Peyer's patch (tissue), 4 donors: ENCODE measurements around the gene TIMM10B.

Experiments used
- POLR2A ChIP-seq, 2 donors: fragments of 450-650 bp; IDR thresholded peaks; one replicate each; pipeline ENCODE4 v1.5.1; 2017; ENCODE audit warnings: antibody characterized with exemption in 2 of 2, mild to moderate bottlenecking in 2 of 2, moderate library complexity in 2 of 2
- TF ChIP-seq, protein P1 (sequence below), 6 experiments: fragments of 450-650 bp in 4 of 6; fragments of 200-600 bp in 2 of 6; sonication (generic) in 1 of 6; IDR thresholded peaks; one replicate each; pipeline ENCODE4 v1.5.1; 2017 to 2019; ENCODE audit warnings: antibody characterized with exemption in 6 of 6, mild to moderate bottlenecking in 3 of 6, moderate library complexity in 1 of 6

GRCh38 chr11:6488821-6489220 is 7.5 kb downstream of the TIMM10B start:
- TF ChIP-seq POLR2A (IDR thresholded peaks at IDR 0.05): no peak
- TF ChIP-seq, protein P1, sequence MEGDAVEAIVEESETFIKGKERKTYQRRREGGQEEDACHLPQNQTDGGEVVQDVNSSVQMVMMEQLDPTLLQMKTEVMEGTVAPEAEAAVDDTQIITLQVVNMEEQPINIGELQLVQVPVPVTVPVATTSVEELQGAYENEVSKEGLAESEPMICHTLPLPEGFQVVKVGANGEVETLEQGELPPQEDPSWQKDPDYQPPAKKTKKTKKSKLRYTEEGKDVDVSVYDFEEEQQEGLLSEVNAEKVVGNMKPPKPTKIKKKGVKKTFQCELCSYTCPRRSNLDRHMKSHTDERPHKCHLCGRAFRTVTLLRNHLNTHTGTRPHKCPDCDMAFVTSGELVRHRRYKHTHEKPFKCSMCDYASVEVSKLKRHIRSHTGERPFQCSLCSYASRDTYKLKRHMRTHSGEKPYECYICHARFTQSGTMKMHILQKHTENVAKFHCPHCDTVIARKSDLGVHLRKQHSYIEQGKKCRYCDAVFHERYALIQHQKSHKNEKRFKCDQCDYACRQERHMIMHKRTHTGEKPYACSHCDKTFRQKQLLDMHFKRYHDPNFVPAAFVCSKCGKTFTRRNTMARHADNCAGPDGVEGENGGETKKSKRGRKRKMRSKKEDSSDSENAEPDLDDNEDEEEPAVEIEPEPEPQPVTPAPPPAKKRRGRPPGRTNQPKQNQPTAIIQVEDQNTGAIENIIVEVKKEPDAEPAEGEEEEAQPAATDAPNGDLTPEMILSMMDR (IDR thresholded peaks at IDR 0.05): no peak
